Measurements from ENCODE around the gene TTC3. TPM values are rescaled to one million over a fixed set of nuclear protein-coding genes. Genes with fewer than 3 reads are reported as not detected.

The TTC3 gene
- polyA plus RNA-seq, 1 donor from 2014 or later: 332 TPM

DNA sequence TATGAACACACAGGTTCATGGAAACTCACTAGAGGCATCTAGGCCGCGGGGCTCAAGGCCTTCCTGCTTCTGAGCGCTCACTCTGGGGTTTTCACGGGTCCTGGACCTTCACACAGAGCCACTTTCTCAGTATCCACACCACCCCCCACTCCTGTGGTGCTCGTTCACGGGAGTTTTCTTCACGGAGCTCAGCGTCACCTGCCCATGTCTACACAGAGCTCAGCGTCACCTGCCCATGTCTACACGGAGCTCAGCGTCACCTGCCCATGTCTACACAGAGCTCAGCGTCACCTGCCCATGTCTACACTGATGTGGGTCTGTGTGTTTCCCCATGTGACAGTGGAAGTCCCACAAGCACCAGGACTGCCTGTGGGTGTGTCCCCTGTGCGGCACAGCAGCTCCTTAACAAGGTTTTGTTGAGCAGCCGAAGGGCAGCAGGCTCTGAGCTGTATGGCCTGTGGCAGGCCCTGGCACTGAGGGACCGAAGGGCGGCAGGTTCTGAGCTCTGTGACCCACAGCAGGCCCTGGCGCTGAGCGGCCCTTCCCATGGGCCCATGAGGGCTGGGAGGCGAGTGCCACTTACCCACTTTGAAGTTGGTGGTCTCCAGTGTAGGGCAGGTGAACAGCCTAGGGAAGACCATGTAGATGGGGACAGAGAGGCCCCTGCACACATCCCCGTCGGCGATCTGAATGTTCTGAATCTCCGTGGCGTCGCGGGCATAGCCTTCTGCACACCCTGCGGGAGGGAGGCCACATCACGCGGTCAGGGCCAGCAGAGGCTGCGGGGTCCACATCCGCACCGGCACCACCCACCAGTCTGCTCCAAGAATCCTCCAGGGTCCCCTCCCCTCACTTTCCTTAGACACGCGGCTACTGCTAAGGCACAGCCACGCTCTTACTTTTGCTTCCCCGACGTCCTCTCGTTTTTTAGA lies 154.3 kb downstream of the TTC3 start:
- Histone ChIP-seq H2AFZ (ENCODE audit: low read depth, low read length) (no peak overlapping the region), H3K36me3 (ENCODE audit: insufficient read depth, low read length) (no peaks in the 10 kb centered on the region), H3K79me2 (replicated peaks; ENCODE audit: insufficient read depth, low read length) (no peaks in the 10 kb centered on the region), H3K27ac (ENCODE audit: low read length) (no peak overlapping the region), H3K4me3 (ENCODE audit: low read length) (no peak overlapping the region), H3K9ac (ENCODE audit: low read length) (no peak overlapping the region), H3K9me2 (ENCODE audit: insufficient read depth, low read length) (no peaks in the 10 kb centered on the region), H3K4me2 (ENCODE audit: low read length) (no peak overlapping the region), H3F3A (ENCODE audit: insufficient read depth, low read length, poor library complexity, severe bottlenecking) (no peaks in the 10 kb centered on the region), H3K9me3 (ENCODE audit: low read length) (no peaks in the 10 kb centered on the region), H4K20me1 (ENCODE audit: insufficient read depth) (no peaks in the 10 kb centered on the region), H3K27me3 (ENCODE audit: insufficient read depth, low read depth, low read length) (no peaks in the 10 kb centered on the region)
- no peak for TF ChIP-seq POLR2AphosphoS5 (IDR thresholded peaks at IDR 0.05)
- TF ChIP-seq, protein P1, sequence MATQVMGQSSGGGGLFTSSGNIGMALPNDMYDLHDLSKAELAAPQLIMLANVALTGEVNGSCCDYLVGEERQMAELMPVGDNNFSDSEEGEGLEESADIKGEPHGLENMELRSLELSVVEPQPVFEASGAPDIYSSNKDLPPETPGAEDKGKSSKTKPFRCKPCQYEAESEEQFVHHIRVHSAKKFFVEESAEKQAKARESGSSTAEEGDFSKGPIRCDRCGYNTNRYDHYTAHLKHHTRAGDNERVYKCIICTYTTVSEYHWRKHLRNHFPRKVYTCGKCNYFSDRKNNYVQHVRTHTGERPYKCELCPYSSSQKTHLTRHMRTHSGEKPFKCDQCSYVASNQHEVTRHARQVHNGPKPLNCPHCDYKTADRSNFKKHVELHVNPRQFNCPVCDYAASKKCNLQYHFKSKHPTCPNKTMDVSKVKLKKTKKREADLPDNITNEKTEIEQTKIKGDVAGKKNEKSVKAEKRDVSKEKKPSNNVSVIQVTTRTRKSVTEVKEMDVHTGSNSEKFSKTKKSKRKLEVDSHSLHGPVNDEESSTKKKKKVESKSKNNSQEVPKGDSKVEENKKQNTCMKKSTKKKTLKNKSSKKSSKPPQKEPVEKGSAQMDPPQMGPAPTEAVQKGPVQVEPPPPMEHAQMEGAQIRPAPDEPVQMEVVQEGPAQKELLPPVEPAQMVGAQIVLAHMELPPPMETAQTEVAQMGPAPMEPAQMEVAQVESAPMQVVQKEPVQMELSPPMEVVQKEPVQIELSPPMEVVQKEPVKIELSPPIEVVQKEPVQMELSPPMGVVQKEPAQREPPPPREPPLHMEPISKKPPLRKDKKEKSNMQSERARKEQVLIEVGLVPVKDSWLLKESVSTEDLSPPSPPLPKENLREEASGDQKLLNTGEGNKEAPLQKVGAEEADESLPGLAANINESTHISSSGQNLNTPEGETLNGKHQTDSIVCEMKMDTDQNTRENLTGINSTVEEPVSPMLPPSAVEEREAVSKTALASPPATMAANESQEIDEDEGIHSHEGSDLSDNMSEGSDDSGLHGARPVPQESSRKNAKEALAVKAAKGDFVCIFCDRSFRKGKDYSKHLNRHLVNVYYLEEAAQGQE (IDR thresholded peaks at IDR 0.05; ENCODE audit: borderline replicate concordance): no peak
- TF ChIP-seq EP300 (conservative IDR thresholded peaks at IDR 0.05; ENCODE audit: poor library complexity, severe bottlenecking): no peak
- TF ChIP-seq, protein P2, sequence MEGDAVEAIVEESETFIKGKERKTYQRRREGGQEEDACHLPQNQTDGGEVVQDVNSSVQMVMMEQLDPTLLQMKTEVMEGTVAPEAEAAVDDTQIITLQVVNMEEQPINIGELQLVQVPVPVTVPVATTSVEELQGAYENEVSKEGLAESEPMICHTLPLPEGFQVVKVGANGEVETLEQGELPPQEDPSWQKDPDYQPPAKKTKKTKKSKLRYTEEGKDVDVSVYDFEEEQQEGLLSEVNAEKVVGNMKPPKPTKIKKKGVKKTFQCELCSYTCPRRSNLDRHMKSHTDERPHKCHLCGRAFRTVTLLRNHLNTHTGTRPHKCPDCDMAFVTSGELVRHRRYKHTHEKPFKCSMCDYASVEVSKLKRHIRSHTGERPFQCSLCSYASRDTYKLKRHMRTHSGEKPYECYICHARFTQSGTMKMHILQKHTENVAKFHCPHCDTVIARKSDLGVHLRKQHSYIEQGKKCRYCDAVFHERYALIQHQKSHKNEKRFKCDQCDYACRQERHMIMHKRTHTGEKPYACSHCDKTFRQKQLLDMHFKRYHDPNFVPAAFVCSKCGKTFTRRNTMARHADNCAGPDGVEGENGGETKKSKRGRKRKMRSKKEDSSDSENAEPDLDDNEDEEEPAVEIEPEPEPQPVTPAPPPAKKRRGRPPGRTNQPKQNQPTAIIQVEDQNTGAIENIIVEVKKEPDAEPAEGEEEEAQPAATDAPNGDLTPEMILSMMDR (IDR thresholded peaks at IDR 0.05; ENCODE audit: poor library complexity, severe bottlenecking): no peak
- TF ChIP-seq MXI1 (conservative IDR thresholded peaks at IDR 0.05; ENCODE audit: poor library complexity, severe bottlenecking): no peak
- TF ChIP-seq EZH2 (IDR thresholded peaks at IDR 0.05; ENCODE audit: borderline replicate concordance, insufficient read depth, low read length, poor library complexity, severe bottlenecking): no peak
- no peak for TF ChIP-seq RAD21 (conservative IDR thresholded peaks at IDR 0.05)
- no peak for TF ChIP-seq TAF1 (IDR thresholded peaks at IDR 0.05; ENCODE audit: low read depth)
- TF ChIP-seq SMC3 (conservative IDR thresholded peaks at IDR 0.05; ENCODE audit: poor library complexity): no peak

DNA sequence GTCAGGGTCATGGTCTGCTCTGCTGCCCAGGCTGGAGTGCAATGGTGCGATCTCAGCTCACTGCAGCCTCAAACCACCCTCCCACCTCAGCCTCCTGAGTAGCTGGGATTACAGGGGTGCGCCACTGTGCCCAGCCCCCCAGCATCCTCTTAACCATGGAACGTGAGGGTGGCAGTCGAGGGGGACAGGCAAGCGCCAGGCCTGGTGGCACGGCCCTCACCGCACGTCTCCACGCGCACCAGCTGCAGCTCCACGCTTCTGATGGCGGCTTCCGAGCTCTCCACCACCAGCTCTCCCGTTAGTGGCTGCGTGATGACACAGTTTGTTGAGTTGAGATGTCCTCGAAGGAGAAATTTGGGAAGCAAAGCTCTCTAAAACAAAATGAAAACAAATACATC lies 154.9 kb downstream of the TTC3 start:
- Histone ChIP-seq H3F3A (ENCODE audit: insufficient read depth, low read length, poor library complexity, severe bottlenecking) (no peaks in the 10 kb centered on the region), H3K4me3 (ENCODE audit: low read length) (no peak overlapping the region), H3K79me2 (replicated peaks; ENCODE audit: insufficient read depth, low read length) (no peaks in the 10 kb centered on the region), H3K9me2 (ENCODE audit: insufficient read depth, low read length) (no peaks in the 10 kb centered on the region), H3K4me2 (ENCODE audit: low read length) (no peak overlapping the region), H2AFZ (ENCODE audit: low read depth, low read length) (no peak overlapping the region), H4K20me1 (ENCODE audit: insufficient read depth) (no peaks in the 10 kb centered on the region), H3K27me3 (ENCODE audit: insufficient read depth, low read depth, low read length) (no peaks in the 10 kb centered on the region), H3K36me3 (ENCODE audit: insufficient read depth, low read length) (no peaks in the 10 kb centered on the region), H3K9ac (ENCODE audit: low read length) (no peak overlapping the region), H3K9me3 (ENCODE audit: low read length) (no peaks in the 10 kb centered on the region), H3K27ac (ENCODE audit: low read length) (no peak overlapping the region)
- TF ChIP-seq, protein P2 (IDR thresholded peaks at IDR 0.05; ENCODE audit: poor library complexity, severe bottlenecking): no peak
- TF ChIP-seq EZH2 (IDR thresholded peaks at IDR 0.05; ENCODE audit: borderline replicate concordance, insufficient read depth, low read length, poor library complexity, severe bottlenecking): no peak

All from neural cell (in vitro differentiated cells).